A673 (cell line): ENCODE results near the gene IL1RN.
"Not testable (repeated sequence)": the region's sequence is repeated elsewhere in the genome, so short reads cannot be mapped to it uniquely, and the experiment has no call there.

Experiments
- EZH2 ChIP-seq: fragments of 200-600 bp; sonication (generic); IDR thresholded peaks from 2 replicates; pipeline ENCODE4 v1.6.1; 2017; ENCODE audit warnings: borderline replicate concordance, low read depth, mild to moderate bottlenecking, mixed read lengths, antibody characterized with exemption, low read length; ENCODE audit not compliant: poor library complexity, severe bottlenecking
- TF ChIP-seq, protein P1 (sequence below): fragments of 300-800, 200-600 bp; sonication (generic); conservative IDR thresholded peaks from 2 replicates; pipeline ENCODE4 v1.5.1; 2017; ENCODE audit warnings: low read depth, mild to moderate bottlenecking, antibody characterized with exemption, low read length, moderate library complexity, mixed read lengths

- TF ChIP-seq, protein P1, sequence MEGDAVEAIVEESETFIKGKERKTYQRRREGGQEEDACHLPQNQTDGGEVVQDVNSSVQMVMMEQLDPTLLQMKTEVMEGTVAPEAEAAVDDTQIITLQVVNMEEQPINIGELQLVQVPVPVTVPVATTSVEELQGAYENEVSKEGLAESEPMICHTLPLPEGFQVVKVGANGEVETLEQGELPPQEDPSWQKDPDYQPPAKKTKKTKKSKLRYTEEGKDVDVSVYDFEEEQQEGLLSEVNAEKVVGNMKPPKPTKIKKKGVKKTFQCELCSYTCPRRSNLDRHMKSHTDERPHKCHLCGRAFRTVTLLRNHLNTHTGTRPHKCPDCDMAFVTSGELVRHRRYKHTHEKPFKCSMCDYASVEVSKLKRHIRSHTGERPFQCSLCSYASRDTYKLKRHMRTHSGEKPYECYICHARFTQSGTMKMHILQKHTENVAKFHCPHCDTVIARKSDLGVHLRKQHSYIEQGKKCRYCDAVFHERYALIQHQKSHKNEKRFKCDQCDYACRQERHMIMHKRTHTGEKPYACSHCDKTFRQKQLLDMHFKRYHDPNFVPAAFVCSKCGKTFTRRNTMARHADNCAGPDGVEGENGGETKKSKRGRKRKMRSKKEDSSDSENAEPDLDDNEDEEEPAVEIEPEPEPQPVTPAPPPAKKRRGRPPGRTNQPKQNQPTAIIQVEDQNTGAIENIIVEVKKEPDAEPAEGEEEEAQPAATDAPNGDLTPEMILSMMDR, result not testable (repeated sequence)
- not testable (repeated sequence) for TF ChIP-seq EZH2
Observed at GRCh38 chr2:113096842-113097618, 30.4 kb upstream of the IL1RN start.
